ENCODE measurements around the gene STXBP6.
"Not testable (repeated sequence)": the region's sequence is repeated elsewhere in the genome, so short reads cannot be mapped to it uniquely, and the experiment has no call there.

The STXBP6 gene

GRCh38 chr14:24817212-24818057 lies 232.5 kb downstream of the STXBP6 start:
- DNase-seq = peak; percentile 51

DNA sequence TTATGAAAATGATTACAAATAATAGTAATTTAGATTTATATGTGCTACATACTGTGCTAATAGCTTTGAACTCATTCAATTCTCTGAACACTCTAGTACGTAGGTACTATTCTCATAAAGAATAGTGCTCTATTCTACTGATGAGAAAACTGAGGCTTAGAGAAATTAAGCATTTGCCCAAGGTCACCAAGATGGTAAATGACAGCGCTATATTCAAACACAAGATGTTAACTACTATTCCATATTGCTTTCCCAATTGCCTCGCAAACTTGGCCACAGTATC lies 233.1 kb downstream of the STXBP6 start:
- no peak for DNase-seq

GRCh38 chr14:24816011-24816928 lies 233.7 kb downstream of the STXBP6 start:
- DNase-seq = no peak

DNA sequence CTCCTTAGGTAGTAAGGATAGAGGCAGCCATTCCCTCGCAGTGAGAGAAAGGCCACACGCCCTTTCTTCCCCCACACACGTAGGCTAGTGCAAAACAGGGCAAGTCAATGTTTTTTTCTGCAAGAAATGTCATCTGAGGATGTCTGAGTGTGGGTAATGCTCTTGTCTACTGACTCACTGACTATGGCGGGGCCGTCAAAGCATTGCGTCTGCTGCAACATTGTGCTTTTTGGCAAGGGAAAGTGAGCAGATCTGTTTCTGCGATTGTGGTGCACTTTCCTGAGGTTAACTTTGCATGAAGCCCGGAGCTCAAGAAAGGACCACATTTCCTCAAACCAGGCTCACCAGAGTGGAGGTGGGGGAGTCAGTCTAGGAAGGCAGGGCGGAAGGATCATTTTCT lies 234.4 kb downstream of the STXBP6 start:
- no peak for DNase-seq

GRCh38 chr14:24814944-24815343 lies 235.0 kb downstream of the STXBP6 start:
- DNase-seq = no peak

- no peak for DNase-seq
Measured at GRCh38 chr14:24814346-24814745, 235.6 kb downstream of the STXBP6 start.

GRCh38 chr14:24813819-24814259 lies 236.1 kb downstream of the STXBP6 start:
- DNase-seq = no peak

DNA sequence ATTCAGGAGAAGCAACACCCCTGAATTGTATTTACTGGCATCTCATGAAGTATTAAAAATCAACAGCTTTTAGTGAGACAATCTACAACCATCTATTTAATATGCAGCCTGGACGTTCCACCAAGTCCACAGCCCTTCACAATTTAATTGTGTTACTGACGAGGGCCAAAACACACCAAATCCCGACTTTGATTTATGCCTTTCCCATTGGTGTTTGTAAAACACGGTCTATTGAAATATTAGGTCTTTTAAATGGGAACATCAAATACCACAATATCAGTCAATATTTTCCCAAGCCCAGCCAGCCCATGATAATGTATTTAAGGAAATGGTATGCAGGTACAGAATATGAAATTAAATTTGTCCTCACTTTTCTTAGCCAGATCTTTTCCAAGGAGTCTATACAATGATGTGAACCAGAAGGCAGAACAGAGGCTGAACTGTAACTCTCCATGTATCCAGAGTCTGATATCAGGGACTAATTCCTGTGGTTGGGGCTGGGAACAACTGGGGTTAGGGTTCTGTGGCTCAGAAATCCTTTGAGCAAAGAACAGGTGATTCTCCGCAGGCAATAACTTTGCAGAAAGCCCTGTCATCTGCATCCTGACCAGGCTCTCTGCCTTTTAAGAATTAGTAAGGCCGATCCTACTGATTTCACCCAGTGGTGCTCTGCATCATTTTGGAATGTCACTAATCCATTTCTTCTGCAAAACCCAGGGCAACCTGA lies 236.7 kb downstream of the STXBP6 start:
- DNase-seq = no peak

- no peak for DNase-seq
Measured at GRCh38 chr14:24809135-24809534, 240.8 kb downstream of the STXBP6 start.

DNA sequence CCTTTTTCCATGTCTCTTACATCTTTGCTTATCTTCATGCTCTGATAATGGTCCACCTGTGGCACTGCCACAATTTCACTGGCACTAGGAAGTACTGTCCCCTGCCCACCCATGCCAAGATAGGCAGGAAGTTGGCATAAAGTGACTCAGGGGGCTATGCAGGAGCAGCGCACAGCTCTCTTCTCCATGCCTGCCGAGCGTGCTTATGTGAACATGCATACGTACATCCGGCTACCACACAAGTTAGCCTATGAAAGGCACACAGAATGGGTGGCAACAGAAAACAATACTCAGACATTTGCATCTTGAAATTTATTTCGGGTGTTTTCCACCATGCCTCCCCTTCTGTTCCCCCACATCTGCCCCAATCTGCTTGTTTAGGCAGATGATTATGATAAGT lies 241.5 kb downstream of the STXBP6 start:
- DNase-seq = no peak

- DNase-seq = peak; percentile 73
Measured at GRCh38 chr14:24806061-24806678, 243.8 kb downstream of the STXBP6 start.

DNA sequence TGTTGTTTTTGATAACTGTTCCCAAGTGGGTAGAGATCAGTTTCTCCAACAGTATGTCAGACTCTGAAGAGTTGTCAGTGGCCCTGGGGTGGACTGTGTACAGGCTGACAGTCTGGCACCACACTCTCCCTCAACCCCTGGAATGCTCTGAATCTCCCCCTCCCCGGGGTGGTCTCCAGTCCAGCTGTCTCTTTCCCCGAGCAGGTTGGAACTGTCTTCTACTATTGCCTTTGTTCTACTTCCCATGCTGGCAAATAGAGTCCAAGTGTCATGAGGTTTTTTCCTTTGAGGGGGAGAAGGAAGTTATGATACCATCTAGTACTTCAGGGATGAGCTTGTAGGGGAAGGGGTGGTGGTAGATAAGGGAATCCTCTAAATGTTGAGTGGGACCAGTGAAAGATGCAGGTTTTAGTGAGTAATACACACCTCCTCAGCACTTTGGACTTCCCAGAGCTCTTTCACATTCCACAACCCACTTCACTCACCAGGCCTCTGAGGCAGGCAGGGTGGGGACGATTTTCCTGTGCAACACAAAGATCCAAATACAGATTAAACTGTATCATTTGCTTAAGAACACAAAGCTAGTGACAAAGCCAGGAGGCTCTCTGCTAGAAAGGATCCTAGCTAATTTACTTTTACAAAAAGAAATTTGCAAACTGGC lies 245.3 kb downstream of the STXBP6 start:
- no peak for DNase-seq

GRCh38 chr14:24803933-24804494 lies 245.9 kb downstream of the STXBP6 start:
- no peak for DNase-seq

- not testable (repeated sequence) for DNase-seq
Measured at GRCh38 chr14:24803426-24803825, 246.5 kb downstream of the STXBP6 start.

- no peak for DNase-seq
Measured at GRCh38 chr14:24802236-24802635, 247.7 kb downstream of the STXBP6 start.

DNA sequence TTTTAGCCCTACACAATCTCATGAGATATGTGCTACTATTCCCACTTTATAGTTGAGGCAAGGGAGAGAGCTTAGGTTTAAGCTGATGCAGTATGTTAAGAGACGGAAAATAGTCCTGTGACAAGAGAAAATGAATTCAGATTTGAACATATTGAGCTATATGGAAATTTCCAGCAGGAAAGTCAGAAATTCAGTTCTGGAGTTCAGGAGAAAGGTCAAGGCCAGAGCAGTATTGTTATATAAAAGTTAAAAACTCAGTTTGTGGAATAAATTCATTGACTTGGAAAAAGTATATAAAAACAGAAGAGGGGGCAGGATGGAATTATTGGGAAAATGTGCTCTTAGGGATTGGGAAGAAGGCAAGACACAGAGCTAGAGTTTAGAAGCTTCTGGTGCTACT lies 248.9 kb downstream of the STXBP6 start:
- DNase-seq = no peak

DNA sequence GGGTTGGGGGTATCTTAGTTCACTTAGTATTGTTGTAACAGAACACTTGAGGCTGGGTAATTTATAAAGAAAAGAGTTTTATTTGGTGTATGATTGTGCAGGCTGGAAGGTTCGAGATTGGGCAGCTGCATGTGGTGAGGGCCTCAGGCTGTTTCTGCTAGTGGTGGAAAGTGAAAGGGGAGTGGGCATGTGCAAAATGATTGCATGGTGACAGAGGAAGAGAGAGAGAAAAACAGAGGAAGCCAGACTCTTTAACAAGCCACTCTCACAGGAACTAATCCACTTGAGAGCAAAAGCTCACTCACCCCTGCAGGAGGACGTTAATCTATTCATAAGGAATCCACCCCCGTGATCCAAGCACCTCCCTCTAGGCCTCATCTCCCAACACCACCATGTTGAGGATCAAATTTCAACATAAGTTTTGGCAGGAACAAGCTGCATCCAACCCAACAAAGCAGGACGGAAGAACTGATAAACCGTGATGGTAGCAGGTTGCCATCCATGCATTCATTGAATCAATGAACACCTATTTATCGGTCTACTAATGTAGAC lies 251.0 kb downstream of the STXBP6 start:
- DNase-seq = no peak

DNA sequence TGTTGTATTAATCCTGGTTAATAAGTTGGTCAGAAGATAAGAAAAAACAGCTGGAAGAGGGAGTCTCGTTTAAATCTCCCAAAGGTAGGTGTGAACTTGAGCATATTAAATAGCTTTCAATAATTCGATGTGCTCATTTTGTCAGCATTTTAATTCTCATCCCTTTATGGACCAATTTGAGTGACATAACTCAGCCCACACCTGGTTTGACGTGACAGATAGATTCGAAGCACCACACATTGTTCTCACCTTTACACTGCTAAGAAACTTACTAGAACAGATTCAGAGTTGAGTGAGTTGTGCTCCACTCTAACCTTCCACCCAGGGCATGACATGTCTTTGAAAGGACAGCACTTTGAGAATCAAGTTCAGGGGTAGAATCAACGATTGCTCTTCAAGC lies 254.5 kb downstream of the STXBP6 start:
- no peak for DNase-seq

- no peak for DNase-seq
Measured at GRCh38 chr14:24794644-24795305, 255.2 kb downstream of the STXBP6 start.

DNA sequence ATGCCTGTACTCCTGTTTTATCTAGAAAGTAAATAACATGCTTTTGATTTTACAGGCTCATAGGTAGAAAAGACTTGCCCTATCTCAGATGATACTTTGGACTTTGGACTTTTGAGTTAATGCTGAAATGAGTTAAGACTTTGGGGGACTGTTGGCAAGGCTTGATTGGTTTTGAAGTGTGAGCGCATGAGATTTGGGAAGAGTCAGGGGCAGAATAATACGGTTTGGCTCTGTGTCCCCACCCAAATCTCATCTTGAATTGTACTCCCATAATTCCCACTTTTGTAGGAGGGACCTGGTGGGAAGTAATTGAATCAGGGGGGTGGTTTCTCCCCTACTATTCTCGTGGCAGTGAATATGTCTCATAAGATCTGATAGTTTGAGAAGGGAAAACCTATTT lies 259.8 kb downstream of the STXBP6 start:
- DNase-seq = no peak

DNA sequence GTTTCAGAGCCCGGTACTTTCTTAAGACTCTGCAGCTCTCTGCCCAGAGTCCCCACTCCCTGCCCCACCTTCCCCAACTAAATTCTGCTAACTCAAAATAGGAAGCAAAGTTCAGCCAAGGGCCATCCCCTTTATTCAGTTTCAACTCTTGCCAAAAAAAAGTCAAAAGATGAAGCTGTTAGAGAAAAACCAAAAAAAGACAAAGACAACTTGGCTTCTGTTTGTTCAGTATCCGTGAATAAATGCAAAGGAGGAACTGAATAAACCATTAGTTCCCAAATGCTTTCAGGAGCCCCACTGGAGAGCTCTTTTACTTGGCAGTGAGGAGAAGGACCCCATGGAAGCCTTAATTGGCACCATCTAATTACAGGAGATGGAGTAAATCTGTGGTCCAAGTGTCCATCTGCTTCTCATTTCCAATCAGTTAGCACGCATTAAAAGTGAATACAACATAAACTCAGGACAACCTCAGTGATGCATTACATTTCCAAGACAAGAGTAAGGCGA lies 260.5 kb downstream of the STXBP6 start:
- DNase-seq = peak; percentile 61

Data from left hindlimb (tissue), 1 donor.